ENCODE data around the gene SP3.

- no peak for TF ChIP-seq CTCF (optimal IDR thresholded peaks at IDR 0.05 in 1 of 3, IDR thresholded peaks at IDR 0.05 in 1 of 3, conservative IDR thresholded peaks at IDR 0.05 in 1 of 3; ENCODE audit: extremely low read depth in 1 of 3, insufficient read depth in 2 of 3, low read length in 3 of 3)
- no peak for TF ChIP-seq EZH2 (IDR thresholded peaks at IDR 0.05; ENCODE audit: low read length)
Observed at GRCh38 chr2:173891315-173892037, 73.7 kb downstream of the SP3 start.

Data from keratinocyte (primary cell).